ENCODE results near the gene ZNF831. TPM values are rescaled to one million over a fixed set of nuclear protein-coding genes. Genes with fewer than 3 reads are reported as not detected.

The ZNF831 gene
- total RNA-seq, 1 experiment from 2014 or later: 0.04 TPM

- TF ChIP-seq ZNF281 (CRISPR knock-in tag; IDR thresholded peaks at IDR 0.05): no peak
- TF ChIP-seq AFF4 (CRISPR knock-in tag; IDR thresholded peaks at IDR 0.05; ENCODE audit: borderline replicate concordance): no peak
- TF ChIP-seq TP53 (CRISPR knock-in tag; IDR thresholded peaks at IDR 0.05): no peak
- TF ChIP-seq MAX (CRISPR knock-in tag; IDR thresholded peaks at IDR 0.05): no peak
- TF ChIP-seq NR3C1 (CRISPR knock-in tag; conservative IDR thresholded peaks at IDR 0.05; ENCODE audit: low read depth): no peak
- TF ChIP-seq AR (CRISPR knock-in tag; IDR thresholded peaks at IDR 0.05): no peak
These were observed 29.7 kb downstream of the ZNF831 start (continued) for GRCh38 chr20:59193325-59193724.

GRCh38 chr20:59194023-59194935 is 30.7 kb downstream of the ZNF831 start:
- no peak overlapping the region for H3K4me3 Mint-ChIP-seq
- ChIA-PET POLR2A (interaction anchor here (0.6 kb wide), 2 partner anchors 13 to 782 kb away, joined by 4 to 14 read pairs; no protein-coding TSS in a partner anchor), CTCF (interaction anchor here (1.0 to 1.7 kb wide), 2 partner anchors 13 to 151 kb away, joined by 3 to 8 read pairs; partner anchors contain the start of gene PRELID3B)
- DNase-seq (ENCODE audit: low spot score) (no peak), ATAC-seq (no peak)
- no peaks in the 10 kb centered on the region; the same call in 1 of the 2 replicates for H3K27me3 Mint-ChIP-seq (ENCODE audit: low read depth)
- no peak overlapping the region for H3K27ac Mint-ChIP-seq
- TF ChIP-seq TEAD4 (CRISPR knock-in tag; IDR thresholded peaks at IDR 0.05) (no peak), RELA (CRISPR knock-in tag; IDR thresholded peaks at IDR 0.05; ENCODE audit: borderline replicate concordance) (no peak)
- no peaks in the 10 kb centered on the region for H3K36me3 Mint-ChIP-seq
- H3K4me1 Mint-ChIP-seq: no peaks in the 10 kb centered on the region
- no peaks in the 10 kb centered on the region for H3K9me3 Mint-ChIP-seq

- Mint-ChIP-seq H3K4me3 (no peak overlapping the region), H3K4me1 (no peaks in the 10 kb centered on the region), H3K27ac (no peak overlapping the region), H3K9me3 (0 out of 2 replicates have a peak, but pooled peaks cover 4% of the 10 kb centered on the region), H3K36me3 (no peaks in the 10 kb centered on the region), H3K27me3 (ENCODE audit: low read depth) (no peaks in the 10 kb centered on the region; the same call in 1 of the 2 replicates)
- ChIA-PET CTCF (interaction anchor here (1.0 to 1.7 kb wide), 2 partner anchors 12 to 153 kb away, joined by 3 to 8 read pairs; partner anchors contain the start of gene PRELID3B), POLR2A (interaction anchor here (0.6 kb wide), 1 partner anchor 112 kb away, joined by 3 read pairs; no protein-coding TSS in a partner anchor)
- ATAC-seq: no peak
- no peak for DNase-seq (ENCODE audit: low spot score)
- TF ChIP-seq HMGXB4 (CRISPR knock-in tag; IDR thresholded peaks at IDR 0.05) (no peak), TCF7 (CRISPR knock-in tag; IDR thresholded peaks at IDR 0.05; ENCODE audit: low read depth) (no peak), ERG (CRISPR knock-in tag; IDR thresholded peaks at IDR 0.05) (no peak), SMAD3 (CRISPR knock-in tag; IDR thresholded peaks at IDR 0.05; ENCODE audit: borderline replicate concordance) (no peak), NR2C2 (CRISPR knock-in tag; IDR thresholded peaks at IDR 0.05) (no peak), GTF2I (CRISPR knock-in tag; conservative IDR thresholded peaks at IDR 0.05) (no peak), RORB (CRISPR knock-in tag; IDR thresholded peaks at IDR 0.05) (no peak)
These were observed 31.8 kb downstream of the ZNF831 start for GRCh38 chr20:59195316-59195993.

Measured in WTC11 (cell line).